CD4-positive, alpha-beta T cell treated with Interleukin-21 for 1 hour (primary cell): Measurements from ENCODE around the gene KRT86.
"Not testable (repeated sequence)": the region's sequence is repeated elsewhere in the genome, so short reads cannot be mapped to it uniquely, and the experiment has no call there.

Experiments used
- DNase-seq: peaks from one replicate; pipeline ENCODE4 v3.0.0-alpha.2; 2020

KRT86 gene

DNA sequence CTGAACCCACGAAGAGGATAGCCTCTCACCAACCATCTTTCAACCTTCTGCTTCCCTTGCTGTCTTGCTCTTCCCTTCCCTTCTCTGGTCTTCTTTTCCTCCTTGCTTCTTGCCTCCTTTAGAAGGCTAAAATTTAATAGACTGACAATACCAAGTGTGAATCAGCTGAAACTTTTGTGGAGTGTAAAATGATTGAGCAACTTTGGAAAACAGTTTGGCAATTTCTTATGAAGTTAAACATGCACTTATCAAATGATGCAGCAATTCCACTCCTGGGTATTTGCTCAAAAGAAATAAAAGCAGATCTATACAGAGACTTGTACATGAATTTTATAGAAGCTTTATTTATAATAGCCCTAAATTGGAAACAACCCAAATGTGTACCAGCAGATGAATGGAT is 3.3 kb upstream of the KRT86 start:
- no peak for DNase-seq

DNA sequence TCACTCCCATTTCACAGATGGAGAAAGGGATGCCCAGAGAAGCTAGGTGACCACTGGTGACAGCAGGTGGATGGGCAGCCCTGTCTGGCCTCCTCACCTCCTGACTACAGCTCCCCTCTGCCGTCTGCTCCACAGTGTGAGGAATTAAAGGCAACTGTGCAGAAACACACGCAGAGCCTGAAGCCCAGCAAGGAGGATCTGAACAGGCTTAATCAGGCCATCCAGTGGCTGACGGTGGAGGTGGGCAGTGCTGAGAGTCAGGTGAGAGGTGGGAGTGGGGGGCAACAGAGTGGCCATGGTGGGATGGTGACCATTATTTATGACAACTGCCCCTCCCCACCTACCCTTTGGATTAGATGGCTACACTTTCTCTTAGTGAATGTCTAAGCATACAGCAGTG is 1.2 kb downstream of the KRT86 start:
- no peak for DNase-seq

DNA sequence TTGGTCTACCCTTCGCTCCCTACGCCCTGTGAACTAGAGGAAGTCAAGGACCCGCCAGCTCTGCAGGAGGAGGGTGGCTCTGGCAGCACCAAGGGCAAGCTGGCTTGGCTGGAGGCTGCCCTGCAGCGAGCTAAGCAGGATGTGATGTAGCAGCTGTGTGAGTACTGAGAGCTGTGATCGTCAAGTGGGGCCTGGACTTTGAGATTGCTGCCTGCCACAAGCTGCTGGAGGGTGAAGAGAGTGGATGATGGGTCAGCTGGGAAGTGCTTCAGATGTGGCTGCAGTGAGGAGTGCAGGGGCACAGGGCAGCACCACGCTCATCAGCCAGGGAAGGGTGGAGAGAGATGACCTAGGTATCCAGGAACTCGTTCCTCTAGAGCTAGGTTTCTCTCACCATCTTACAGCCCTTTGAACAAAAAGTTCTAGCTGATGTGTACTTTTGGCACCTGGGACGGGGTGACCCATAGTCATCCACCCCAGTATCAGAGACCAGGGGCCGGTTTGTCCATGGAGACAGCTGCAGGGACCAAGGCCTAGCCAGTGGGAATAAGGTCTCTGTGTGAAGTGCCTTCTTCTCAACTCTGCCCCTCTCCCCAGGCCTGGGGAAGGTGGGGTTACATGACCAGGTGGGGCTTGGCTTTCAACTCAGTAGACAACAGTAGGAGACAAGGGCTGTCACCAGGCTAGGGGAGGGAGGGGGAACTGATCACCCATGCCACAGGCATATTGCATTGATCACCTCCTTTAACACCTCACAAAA is 3.2 kb downstream of the KRT86 start:
- no peak for DNase-seq

DNA sequence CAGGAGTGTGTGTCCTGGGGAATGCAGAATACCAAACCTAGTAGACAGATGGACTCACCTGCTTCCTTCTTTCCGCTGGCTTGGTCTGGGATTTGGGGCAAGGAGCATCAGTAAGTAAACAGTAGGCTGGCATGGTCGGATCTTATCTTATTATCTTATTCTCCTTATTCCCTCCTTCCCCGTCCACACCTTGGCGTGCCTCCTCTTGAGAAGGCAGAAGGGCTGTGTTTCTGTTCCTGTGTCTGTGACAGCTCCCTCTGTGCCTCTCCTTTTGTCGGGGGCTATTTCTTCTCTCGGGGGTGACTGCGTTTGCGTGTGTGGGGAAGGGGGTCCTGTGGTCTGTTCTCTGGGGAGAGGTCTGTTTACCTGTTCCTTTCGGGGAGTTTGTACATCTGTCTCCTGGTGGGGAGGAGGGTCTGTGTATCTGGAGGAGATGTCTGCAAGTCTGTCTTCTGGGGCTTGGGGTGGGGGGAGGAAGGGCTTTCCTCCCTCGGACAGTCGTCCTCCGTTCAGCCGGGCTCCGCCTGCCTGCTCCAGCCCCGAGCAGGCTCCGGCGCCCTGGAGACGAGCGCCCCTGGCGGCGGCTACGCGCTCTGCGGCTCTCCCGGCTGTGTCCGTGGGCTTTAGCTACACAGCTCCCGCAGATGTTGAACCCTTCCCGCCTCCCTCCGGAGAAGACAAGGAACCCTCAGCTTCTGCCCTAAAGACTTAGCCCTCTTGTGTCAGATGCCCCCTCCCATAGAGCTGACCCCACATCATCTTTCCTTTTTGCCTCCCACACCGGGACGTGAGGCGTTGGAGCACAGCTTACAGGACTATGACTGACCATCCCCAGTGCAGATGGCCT is 4.4 kb downstream of the KRT86 start:
- peak; percentile 63 for DNase-seq

DNA sequence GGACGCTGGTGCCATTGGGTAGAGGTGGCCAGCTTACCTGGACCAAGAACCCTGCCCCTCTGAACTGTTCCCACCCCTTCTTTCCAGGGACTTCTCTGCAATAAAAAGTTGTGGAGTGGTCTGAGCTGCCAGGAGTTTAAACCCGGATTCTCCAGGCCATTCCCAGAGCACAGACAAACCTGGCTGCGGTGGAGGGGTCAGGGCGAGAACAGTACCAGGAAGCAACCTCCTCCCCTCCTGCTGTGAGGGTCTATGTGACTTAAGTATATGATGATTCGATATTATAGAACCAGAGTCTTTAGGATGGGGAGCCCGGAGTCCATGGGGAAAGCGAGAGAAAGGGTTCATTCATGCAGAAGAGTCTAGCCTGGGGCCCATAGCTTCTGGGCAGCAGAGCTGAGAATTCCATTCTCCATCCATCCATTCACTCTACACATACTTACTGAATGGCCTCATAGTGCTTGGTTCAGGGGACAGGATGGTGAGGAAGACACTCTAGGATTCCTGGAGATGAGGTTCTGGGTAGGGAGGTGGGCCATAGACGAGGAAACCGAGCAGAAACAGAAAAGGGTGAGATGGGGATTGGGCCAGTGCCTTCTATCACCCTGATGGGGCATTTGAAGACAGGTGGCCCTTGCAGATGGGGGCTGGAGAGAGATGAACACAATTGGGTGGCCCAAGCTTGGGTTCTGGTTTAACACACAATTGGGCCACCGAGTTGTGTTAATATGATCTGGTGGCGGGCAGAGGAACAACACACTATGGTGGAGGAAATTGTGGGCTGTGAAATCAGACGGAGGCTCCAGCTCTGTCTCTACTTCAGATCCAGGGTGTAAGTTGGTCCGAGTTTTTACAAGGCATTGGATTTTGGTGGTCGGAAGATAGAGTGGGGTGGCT is 5.2 kb downstream of the KRT86 start:
- no peak for DNase-seq

DNA sequence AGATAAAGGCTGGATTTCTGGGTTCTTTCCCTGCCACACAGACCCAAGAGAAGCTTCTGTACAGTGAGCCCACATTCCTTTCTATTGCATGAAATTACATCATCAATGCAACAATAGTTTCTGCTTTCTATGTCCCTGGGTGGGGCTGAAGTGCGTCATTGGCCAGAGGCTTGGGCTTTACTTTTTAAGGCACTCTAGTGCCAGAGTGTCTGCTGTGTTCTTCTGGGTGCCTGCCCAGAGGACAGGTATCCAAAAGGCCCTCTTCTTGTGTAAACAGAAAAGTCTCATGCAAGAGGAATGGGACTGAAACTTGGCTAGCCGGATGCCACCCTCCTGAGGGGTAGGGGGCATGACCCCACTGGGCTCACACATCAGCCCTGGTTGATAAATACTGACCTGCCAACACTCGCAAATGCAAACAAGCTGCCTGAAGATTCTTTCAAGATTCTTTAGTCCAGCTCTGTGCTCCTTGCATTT is 5.9 kb downstream of the KRT86 start:
- no peak for DNase-seq

DNA sequence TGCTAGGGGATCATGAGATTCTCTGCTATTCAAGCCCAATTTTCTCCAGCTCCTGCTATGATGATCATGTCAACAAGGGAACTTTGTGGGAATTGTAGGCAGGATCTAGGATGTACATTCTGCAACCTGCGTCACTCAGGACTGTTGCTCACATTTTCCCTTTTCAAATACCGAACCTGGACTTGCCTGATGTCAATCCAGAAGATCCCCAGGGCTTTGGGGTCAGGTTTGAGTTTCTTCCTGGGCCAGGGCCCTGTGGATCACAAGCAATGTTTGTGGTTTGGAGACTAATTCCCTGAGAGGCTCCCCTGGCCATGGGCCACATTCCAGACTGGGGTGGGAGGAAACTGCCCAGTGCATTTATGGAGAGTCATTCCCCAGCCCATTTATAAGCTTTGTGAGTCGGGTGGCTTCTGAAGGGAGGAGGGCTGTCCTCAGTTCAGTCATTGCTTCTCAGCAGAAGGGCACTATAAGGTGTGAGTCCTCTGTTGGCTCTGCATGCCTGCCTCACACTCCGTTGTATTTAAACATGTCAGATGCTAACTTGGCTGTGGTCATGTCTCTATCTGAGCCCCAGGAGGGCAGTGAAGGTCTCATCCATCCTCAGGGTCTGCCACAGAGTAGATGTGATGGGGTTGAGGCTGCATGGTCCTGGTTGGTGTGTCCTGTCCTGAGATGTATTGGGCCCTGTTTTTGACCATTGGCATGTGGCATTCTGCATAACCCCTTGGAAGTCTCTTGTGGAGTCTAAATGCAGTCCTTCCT is 6.5 kb downstream of the KRT86 start:
- DNase-seq = no peak

DNA sequence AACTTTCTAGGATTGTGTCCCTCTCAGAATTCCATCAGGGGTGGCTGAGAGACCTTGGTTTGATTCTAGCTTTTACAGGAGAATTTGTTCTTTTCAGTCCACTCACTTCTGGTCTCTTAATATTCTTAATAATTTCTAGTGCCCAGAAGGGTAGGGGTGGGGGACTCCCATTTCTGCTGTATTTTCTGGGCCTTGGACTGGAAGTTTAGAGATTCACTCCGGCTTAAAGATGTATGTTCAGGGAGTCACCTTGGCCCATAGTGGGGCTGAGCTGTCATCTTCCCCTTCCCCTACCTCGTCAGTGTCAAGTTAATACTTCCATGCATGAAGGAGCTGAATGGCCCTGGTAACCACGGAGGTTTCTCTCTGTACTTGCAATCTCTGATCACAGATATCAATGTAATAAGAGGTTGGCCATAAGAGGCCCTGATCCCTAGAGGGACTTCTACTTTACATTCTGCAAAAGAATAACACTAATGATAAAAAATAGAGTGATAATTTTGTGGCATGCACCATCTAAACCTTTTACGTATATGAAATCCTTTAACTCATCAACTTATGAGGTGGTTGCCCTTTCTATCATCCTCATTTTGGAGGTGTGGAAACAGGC is 10.2 kb downstream of the KRT86 start:
- DNase-seq = no peak

DNA sequence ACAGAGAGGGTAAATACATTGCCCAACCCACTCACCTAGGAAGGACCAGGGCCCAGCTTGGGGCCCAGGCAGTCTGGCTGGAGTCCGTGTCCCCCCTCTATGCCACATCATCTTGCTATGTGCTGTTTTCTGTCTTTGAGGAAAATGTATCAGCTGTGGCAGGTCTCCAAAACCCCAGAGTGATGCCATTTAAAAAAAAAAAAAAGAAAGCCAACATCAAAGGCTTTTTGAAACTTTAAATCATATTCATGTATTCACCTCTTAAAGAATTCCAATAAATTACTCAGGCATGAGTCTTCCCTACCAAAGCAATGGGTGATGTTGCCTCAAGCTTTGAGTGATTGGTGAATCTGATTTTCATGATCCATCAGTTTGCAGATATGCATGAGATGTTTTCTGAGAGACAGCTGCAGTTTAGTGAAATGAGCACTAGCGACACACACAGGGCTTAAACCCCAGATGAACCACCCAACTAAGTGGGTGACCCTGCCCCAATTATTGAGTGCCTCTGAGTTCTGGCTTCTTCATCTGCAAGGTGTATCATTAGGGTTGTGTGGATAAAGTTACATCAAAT is 10.8 kb downstream of the KRT86 start:
- DNase-seq = no peak

DNA sequence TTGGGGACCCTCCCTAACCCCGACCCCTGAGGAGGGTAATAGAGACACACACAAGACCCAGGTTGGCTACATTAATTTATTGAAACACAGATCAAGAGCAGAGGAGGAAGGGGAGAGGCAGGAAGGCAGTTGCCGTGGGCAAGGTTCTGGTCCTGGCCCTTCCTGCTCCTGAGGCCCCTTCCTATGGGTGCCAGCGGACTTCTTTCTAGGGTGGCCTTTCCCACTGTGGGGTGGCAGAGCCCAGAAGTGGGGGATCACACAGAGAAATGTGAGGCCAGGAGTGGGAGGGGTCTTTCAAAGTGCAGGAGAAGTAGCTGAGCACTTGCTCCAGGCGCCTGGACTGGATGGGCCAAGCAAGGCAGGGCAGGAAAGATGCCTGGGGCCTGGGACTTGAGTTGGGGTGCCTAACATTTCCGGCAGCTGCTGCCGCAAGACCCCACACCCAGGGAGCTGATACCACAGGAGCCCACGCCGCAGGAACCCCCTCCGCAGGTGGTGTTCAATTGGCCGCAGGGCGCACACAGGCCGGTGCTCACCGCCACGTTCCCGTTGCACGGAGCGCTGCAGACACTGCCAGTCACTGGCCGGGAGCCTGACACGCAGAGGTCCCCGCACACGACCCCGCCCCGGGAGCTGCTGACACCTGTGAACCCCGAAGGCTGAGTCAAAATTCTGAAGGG is 11.5 kb downstream of the KRT86 start:
- DNase-seq = no peak

DNA sequence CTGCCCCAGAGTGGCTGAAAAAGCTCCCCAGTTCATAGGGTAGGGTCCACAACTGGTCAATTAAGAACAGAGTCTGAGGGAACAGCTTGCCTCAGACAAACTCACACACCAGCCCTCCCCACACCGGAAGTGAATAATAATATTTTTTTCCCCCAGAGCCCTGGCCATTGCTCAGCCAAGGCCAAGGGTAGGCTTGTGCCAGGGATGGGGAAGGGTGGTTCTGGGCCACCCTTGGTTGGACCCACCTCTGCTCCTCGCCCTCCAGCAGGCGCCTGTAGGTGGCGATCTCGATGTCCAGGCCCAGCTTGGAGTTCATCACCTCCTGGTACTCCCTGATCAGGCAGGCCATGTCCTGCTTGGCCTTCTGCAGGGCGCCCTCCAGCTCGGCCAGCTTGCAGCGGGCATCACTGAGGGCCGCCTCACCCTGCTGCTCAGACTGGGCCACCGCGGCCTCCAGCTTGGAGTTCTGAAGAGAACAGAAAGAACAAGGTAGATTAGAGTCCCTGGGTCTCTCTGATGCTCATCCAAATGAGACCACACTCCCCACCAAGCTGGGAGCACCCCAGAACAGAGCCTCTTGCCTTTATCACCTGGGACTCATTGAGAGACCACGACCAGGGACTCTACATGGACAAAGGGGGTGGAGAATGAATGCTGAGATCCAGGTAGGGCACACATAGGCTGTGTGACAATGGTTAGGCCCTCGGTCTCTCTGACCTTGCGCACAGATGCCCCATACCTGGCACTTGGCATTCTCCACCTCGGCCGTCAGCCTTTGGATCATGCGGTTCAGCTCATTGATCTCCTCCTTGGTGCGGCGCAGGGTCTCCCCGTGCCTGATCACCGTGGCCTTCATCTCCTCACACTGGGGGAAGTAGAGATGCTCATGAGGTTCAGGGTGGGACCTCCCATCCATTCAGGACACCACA is 12.7 kb downstream of the KRT86 start:
- DNase-seq = not testable (repeated sequence)

DNA sequence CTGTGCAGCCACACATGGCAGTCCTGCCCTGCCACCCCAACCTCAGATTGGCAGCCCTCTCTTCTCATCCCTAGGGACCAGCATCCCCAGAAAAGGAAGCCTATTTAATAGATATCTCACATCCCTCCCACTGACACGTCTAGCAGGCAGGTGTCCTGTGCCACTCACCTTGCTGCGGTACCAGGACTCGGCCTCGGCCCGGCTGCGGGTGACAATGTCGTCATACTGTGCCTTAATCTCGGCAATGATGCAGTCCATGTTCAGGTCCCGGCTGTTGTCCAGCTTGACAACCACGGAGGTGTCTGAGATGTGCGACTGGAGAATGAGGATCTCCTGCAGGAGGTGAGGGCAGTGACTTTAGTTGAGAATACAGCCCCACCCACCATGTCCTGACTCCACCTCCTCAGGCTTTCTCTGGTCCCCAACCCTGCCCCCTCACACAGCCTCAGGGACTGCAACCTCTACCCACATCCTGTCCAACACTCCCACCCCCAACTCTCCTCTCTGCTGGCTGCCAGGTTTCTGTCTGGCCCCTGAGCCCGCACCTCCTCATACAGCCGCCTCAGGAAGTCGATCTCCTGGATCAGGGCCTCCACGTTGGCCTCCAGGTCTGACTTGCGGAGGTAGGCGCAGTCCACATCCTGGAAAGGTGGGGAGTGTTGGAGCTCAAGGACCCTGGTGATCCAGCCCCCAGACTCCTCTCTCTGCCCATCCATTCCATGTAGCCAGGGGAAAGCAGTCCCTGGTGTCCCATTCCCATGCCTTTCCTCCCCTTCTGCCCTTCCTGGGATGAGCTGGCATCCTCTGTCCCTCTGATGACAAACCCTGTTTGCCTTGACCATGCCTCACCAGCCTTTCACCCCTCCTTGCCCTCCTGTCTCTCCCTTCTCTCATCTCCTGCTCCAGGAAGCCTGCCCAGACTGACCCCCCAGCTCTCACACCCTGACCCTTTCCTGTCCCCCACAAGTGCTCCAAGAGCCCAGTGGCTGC is 13.7 kb downstream of the KRT86 start:
- not testable (repeated sequence) for DNase-seq

DNA sequence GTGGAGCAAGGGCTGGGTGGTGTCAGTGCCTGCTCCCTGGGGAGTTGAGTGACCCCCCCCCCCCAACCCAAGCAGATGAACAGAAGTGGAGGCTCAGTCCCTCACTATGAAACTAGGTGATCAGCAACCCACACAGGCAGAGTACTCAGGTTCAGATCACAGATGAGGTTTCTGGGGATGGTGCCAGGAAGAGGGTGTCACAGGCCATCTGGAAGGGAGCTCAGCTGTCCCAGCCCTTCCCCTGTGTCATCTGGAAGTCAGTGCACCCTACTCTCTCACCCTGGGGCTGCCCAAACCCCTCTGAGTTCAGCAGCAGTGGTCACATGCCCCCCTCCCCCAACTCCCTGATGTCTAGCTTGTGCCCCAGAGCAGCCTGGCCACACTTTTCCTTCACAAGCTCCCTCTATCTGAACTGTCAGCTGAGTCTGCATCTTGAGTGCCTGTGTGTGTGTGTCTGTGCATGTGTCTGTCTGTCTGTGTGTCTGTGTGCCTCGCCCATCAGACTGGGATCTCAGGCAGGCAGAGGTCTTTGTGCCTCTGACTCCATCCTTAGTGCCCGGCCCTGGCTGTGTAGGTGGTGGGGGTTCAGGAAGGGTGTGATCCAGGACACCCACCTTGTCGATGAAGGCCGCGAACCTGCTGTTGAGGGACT is 16.2 kb downstream of the KRT86 start:
- DNase-seq = not testable (repeated sequence)

DNA sequence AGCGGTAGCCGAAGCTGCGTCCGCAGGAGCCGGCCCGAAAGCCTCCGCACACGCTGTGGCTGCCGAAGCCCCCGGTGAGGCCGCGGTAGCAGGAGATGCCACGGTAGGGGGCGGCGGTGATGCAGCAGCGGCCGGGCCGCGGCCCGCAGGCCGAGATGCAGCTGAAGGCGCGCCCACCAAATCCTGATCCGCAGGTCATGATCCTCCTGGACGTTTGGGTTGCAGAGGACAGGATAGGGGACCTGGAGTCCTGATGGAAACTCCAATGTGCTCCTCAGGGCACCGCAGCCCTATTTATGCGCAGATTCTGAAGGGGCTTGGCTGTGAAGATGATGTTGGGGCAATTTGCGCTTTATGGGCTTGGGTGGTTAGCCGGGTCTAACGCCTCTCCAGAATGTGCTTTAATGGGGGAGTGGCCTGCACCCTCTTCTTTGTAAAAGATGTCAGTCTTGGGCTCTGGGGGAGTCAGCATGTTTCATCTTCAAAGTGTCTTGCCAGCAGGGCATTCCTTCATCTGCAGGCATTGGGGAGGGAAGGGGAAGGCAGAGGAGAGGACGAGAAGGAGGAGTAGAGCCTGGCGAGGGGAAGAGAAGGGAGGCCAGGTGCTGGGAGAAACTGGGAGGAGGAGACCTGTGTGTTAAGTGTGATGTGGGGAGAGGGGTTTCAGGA is 17.0 kb downstream of the KRT86 start, which contains the start of gene KRT81:
Gene KRT81, minus strand, starts transcription at position 268 of the 669 bp plus-strand sequence. Its CDS starts 69 bp downstream, at position 199.
- DNase-seq = no peak

DNA sequence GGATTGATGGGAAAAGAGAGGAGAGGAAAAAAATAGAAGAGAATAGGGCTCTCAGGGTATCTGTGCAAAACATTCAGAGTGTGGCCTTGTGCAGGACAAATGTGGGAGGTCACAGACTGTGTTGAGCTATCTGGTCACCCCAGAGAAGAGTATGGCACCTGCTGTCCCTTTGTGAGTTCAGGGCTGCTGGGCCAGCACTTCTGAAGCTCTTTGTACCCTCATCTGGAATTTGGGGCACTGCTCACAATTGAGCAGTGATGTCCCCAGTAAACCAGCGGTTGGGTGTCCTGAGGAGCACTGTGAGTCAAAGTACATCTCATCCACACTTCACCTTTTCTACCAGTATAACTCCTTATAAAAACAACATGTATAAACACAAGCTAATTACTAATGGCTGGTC is 19.5 kb downstream of the KRT86 start:
- DNase-seq = no peak

DNA sequence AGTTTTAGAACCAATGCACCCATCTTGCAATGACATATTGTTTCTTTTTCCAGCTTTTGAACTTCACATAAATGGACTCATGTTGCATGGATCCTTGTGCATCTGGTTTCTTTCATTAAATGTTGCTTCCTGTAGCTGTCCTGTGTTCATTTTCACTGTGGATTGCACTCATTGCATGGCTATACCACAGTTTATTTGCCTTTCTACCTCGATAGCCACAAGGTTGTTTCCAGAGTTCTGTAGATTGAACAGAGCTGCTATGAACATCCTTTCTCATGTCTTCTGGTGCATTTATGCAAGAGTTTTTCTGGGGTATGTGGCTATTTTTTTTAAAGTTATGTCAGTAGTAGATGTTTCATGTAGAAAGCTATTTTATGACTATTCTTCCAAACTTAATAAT is 20.4 kb downstream of the KRT86 start:
- DNase-seq = no peak

DNA sequence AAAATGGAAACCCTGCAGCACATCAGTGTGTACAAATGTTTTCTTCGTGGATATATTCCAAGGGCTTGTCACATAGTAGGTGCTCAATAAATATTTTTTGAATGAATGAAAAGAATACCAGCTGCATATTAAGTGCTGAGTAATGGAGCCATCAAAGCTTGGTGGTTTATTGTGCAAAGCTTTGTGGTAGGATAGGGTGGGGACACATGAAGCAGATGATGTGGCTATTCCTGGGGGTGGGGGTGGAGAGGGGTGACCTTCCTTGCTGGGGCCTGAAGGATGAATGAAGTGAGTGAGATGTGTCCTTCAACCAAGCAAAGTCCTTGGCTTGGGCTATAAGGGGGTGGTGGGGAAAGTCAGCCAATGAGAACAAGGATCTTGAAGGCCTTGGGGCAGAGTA is 21.2 kb downstream of the KRT86 start:
- no peak for DNase-seq
